Nephron progenitor cell (in vitro differentiated cells): Measurements from ENCODE around the gene TMEM255B.

ENCODE experiments used
- DNase-seq: peaks from one replicate; pipeline ENCODE4 v3.0.0; 2021
- H3K27ac Mint-ChIP-seq: 2 replicates; pipeline ENCODE4 v1.8.0; 2021; ENCODE audit warnings: mild to moderate bottlenecking, moderate library complexity, mixed read lengths
- H3K27me3 Mint-ChIP-seq: 2 replicates; pipeline ENCODE4 v1.8.0; 2021; ENCODE audit warnings: mild to moderate bottlenecking, low read depth, mixed read lengths; ENCODE audit not compliant: poor library complexity
- H3K36me3 Mint-ChIP-seq: 2 replicates; pipeline ENCODE4 v1.8.0; 2021; ENCODE audit warnings: low read depth, mixed read lengths
- H3K4me1 Mint-ChIP-seq: 2 replicates; pipeline ENCODE4 v1.8.0; 2021; ENCODE audit warnings: mixed read lengths
- H3K4me3 Mint-ChIP-seq: 2 replicates; pipeline ENCODE4 v1.8.0; 2021; ENCODE audit warnings: mild to moderate bottlenecking, moderate library complexity, mixed read lengths
- H3K9me3 Mint-ChIP-seq: 2 replicates; pipeline ENCODE4 v1.8.0; 2021; ENCODE audit warnings: mild to moderate bottlenecking, moderate library complexity, mixed read lengths
- CTCF ChIP-seq: fragments of 200-600 bp; sonication (generic); IDR thresholded peaks from 2 replicates; pipeline ENCODE4 v1.5.0; 2021; ENCODE audit warnings: antibody characterized with exemption

TMEM255B gene

DNA sequence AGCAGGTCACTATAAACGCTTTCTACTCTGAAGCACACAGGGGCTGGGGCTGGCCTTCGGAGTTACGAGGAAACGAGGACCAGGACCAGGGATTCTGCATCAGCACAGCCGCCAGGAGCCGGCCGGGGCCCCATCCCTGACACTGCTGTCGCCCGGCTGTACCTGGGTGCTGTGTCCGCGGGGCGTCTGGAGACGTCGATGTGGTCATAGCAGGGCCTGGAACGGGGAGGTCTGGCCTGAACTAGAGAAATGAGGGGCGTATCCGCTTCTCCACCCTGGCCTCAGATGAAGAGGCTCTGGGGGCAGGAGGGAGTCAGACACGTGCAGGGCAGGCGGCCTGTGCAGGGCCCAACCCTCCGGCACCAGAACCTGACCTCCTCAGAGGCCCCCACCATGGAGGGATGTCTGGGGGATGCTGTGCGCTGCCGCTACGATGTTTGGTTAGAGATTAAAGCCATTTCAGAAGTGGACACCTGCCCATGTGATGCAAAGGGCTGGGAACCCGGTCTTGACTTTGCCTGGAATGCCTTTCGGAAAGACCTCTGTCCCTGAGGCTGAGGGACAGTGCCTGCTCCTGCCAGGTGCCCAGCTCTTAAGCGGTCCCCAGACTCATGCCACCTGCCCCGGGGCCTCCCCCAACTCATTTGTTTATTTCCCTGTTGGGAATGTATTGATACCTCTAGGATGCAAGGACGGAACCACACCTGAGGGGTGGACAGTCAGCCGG is 83.5 kb downstream of the TMEM255B start:
- H3K9me3 Mint-ChIP-seq: no peaks in the 10 kb centered on the region
- no peaks in the 10 kb centered on the region for H3K36me3 Mint-ChIP-seq
- peaks cover 33% of the 10 kb centered on the region for H3K4me1 Mint-ChIP-seq
- DNase-seq: no peak
- no peak overlapping the region for H3K4me3 Mint-ChIP-seq
- H3K27me3 Mint-ChIP-seq: peaks cover 5% of the 10 kb centered on the region
- peak overlapping the region; percentile 68 for H3K27ac Mint-ChIP-seq
- no peak for TF ChIP-seq CTCF

DNA sequence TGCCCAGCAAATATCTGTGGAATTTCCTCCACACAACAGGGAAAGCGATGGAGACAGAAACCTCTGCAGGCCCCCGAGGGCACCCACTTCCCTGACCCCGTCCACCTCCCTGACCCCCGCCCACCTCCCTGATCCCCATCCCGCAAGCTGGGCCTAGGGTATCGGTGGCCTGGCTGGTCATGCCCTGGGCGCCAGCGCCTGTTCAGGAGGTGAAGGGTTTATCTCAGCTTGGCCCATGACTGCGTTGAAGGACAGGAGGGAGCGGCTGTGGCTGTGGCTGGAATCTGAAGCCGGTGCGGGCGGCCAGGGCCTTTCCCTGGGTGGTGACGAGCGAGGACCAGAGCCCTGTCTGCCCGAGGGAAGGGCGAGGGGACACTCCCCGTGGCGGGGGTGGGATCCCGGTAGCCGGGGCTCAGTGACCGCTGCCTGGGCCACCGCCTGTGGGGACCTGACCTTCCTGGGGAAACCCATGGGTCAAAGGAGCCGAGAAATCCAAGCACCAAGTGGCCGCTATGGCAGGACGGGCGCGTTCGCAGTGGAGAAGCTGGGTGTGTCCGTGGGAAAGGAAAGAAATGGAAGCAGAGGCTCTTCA is 84.1 kb downstream of the TMEM255B start:
- Mint-ChIP-seq H3K27me3 (peaks cover 5% of the 10 kb centered on the region), H3K36me3 (no peaks in the 10 kb centered on the region), H3K4me1 (peaks cover 30% of the 10 kb centered on the region), H3K4me3 (no peak overlapping the region), H3K9me3 (no peaks in the 10 kb centered on the region), H3K27ac (peak overlapping the region; percentile 68)
- DNase-seq: no peak
- no peak for TF ChIP-seq CTCF

DNA sequence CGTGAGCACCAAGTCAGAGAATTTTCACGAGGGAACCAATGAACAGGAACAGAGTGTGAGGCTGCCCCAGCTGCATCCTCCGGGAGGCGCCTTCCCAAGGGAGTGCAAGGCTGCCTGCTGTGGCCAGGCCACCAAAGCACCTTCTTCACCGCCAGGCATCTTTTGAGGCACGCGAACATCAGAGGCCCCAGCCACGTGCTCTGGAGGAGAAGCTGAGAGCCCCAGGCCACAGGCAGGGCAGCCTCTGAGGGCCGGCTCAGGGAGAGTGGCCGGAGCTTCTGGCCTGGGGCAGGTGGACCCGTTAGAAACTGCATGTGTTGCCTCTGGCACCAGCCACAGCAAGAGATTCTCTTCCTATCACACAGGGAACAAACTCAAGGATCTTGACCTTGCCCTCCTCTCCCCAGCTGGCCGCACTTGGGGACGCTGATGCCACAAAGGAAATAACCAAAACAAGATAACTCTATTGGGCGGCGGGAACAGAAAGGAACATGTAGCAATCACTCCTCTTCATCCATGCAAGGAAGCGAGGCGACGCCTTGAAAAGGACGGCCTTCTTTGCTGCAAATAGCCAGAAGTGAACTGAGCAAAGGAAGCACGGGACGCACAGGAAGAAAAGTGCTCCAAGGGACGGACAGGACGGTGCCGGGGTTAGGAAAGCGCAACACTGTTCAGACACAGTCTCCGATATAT is 85.0 kb downstream of the TMEM255B start:
- H3K4me1 Mint-ChIP-seq: peaks cover 34% of the 10 kb centered on the region
- no peak overlapping the region for H3K4me3 Mint-ChIP-seq
- no peak for DNase-seq
- no peaks in the 10 kb centered on the region for H3K36me3 Mint-ChIP-seq
- no peak for TF ChIP-seq CTCF
- no peaks in the 10 kb centered on the region for H3K9me3 Mint-ChIP-seq
- peak overlapping the region; percentile 6 for H3K27ac Mint-ChIP-seq
- H3K27me3 Mint-ChIP-seq: peaks cover 5% of the 10 kb centered on the region

GRCh38 chr13:113845055-113845454 is 86.0 kb downstream of the TMEM255B start:
- H3K27ac Mint-ChIP-seq: no peak overlapping the region
- no peak for DNase-seq
- no peaks in the 10 kb centered on the region for H3K36me3 Mint-ChIP-seq
- no peaks in the 10 kb centered on the region for H3K9me3 Mint-ChIP-seq
- no peak for TF ChIP-seq CTCF
- peaks cover 5% of the 10 kb centered on the region for H3K27me3 Mint-ChIP-seq
- H3K4me3 Mint-ChIP-seq: no peak overlapping the region
- H3K4me1 Mint-ChIP-seq: peaks cover 37% of the 10 kb centered on the region

DNA sequence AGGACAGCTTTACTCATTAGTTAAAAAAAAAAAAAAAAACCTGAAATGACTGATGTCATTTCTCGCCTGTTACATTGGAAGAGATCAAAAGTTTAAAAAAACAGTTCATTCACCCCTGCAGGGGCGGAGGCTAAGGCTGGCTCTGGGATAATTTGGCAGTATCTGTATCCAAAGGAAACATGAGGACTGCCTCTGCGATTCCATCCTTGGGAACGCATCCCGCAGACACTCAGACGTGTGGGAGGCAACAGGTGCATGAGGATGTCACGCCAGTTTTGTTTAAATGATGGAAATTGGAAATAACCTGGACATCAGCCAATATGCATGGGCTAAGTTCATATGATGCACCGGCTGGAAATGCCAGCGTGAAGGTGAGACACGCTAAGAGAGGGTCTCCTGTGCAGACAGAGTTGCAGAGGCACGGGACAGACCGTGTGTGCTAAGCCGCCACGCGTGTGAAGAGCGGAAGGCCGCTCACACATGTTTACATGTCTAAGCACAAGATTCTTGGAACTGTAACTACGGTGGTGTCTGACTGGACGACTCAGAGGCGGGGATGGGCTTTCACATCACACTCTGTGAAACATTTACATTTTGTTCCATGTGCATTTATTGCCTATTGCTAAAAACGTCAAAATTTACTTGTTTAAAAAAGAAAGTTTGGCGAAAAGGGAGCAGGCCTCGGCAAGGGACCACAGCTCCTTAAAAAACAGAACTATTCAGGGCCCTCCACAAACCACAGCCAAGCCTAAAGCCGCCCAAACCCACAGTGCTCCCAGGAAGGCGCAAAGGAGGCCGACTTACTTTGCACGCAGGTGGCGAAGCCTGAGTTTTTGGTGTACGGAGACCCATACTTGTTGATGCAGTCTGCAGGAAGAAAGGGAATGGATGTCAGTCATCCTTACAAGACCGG is 87.0 kb downstream of the TMEM255B start:
- Mint-ChIP-seq H3K27me3 (peaks cover 5% of the 10 kb centered on the region), H3K36me3 (no peaks in the 10 kb centered on the region), H3K9me3 (no peaks in the 10 kb centered on the region), H3K4me1 (peaks cover 37% of the 10 kb centered on the region), H3K4me3 (no peak overlapping the region), H3K27ac (no peak overlapping the region)
- DNase-seq: no peak
- no peak for TF ChIP-seq CTCF
